Keratinocyte (primary cell): ENCODE data around the gene UGT8.

Source experiments
- EZH2 ChIP-seq: IDR thresholded peaks from one replicate; pipeline ENCODE4 v1.6.1; 2012; ENCODE audit warnings: inconsistent platforms, mild to moderate bottlenecking, low read length, moderate library complexity
- TF ChIP-seq, protein P1 (sequence below), 3 experiments: IDR thresholded peaks in 1 of 3; conservative IDR thresholded peaks in 1 of 3; optimal IDR thresholded peaks in 1 of 3; 2 replicates in 2 of 3; 3 replicates in 1 of 3; pipeline versions ENCODE3 to v1.5.1; 2011; ENCODE audit warnings: low read length in 3 of 3, mild to moderate bottlenecking in 3 of 3, moderate library complexity in 2 of 3, control low read depth in 1 of 3, inconsistent platforms in 1 of 3; ENCODE audit not compliant: insufficient read depth in 2 of 3; ENCODE audit errors: extremely low read depth in 1 of 3

DNA sequence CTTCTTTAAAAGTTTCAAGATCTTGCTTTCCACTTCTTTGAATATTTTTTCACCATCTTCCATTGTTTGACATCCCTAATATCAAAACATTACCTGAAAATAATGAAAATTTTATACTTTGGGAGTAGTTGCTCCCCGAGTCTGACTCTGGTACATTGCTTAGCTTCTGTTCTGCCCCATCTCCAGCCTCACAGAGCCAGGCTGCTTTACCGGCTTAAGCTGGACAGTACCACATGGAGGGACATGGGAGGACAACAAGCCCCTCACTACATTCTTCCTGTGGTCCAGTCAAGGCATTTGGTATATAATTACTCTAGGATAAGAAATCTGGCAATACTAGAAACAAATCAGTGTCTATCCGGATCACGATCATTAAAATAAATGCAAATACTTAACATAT, 60.2 kb downstream of the UGT8 start:
- TF ChIP-seq, protein P1, sequence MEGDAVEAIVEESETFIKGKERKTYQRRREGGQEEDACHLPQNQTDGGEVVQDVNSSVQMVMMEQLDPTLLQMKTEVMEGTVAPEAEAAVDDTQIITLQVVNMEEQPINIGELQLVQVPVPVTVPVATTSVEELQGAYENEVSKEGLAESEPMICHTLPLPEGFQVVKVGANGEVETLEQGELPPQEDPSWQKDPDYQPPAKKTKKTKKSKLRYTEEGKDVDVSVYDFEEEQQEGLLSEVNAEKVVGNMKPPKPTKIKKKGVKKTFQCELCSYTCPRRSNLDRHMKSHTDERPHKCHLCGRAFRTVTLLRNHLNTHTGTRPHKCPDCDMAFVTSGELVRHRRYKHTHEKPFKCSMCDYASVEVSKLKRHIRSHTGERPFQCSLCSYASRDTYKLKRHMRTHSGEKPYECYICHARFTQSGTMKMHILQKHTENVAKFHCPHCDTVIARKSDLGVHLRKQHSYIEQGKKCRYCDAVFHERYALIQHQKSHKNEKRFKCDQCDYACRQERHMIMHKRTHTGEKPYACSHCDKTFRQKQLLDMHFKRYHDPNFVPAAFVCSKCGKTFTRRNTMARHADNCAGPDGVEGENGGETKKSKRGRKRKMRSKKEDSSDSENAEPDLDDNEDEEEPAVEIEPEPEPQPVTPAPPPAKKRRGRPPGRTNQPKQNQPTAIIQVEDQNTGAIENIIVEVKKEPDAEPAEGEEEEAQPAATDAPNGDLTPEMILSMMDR (optimal IDR thresholded peaks at IDR 0.05 in 1 of 3, IDR thresholded peaks at IDR 0.05 in 1 of 3, conservative IDR thresholded peaks at IDR 0.05 in 1 of 3; ENCODE audit: extremely low read depth in 1 of 3, insufficient read depth in 2 of 3, low read length in 3 of 3): no peak
- TF ChIP-seq EZH2: no peak
